MCF 10A (cell line): Measurements from ENCODE around the gene MEF2C. TPM values are rescaled to one million over a fixed set of nuclear protein-coding genes. Genes with fewer than 3 reads are reported as not detected.

Experiments used
- BruUV-seq: library from RNA; stranded (reverse); fragments of 400-500 nt; replicated peaks from 2 replicates; lab custom pipeline; 2021; lab: Mats Ljungman, UMichigan
- CTCF ChIA-PET: fragments of 300-600 bp; sonication (Branson Sonifier 250); formaldehyde crosslinking; extraction: SDS; loops from one replicate; lab custom pipeline; 2021; ENCODE audit warnings: antibody characterized with exemption, inconsistent platforms; lab: Yijun Ruan, JAX
- POLR2A ChIA-PET: fragments of 300-600, 350-650 bp; sonication (Branson Sonifier 250); formaldehyde crosslinking; extraction: SDS; loops from one replicate; lab custom pipeline; 2020; ENCODE audit warnings: antibody characterized with exemption, inconsistent platforms; lab: Yijun Ruan, JAX
- DNase-seq: peaks from one replicate; pipeline ENCODE4 v3.0.0-alpha.2; 2018; ENCODE audit not compliant: unreplicated experiment
- H3K27ac Mint-ChIP-seq: one replicate; pipeline ENCODE4 v1.8.0; 2022; ENCODE audit warnings: mild to moderate bottlenecking, low read depth, mixed read lengths; ENCODE audit not compliant: unreplicated experiment
- H3K27me3 Mint-ChIP-seq: one replicate; pipeline ENCODE4 v1.8.0; 2022; ENCODE audit warnings: mixed read lengths; ENCODE audit not compliant: insufficient read depth, unreplicated experiment
- H3K36me3 Mint-ChIP-seq: one replicate; pipeline ENCODE4 v1.8.0; 2022; ENCODE audit warnings: mild to moderate bottlenecking, moderate library complexity, mixed read lengths; ENCODE audit not compliant: insufficient read depth, unreplicated experiment
- H3K4me1 Mint-ChIP-seq: one replicate; pipeline ENCODE4 v1.8.0; 2022; ENCODE audit warnings: mixed read lengths; ENCODE audit not compliant: insufficient read depth, unreplicated experiment
- H3K4me3 Mint-ChIP-seq: one replicate; pipeline ENCODE4 v1.8.0; 2022; ENCODE audit warnings: mild to moderate bottlenecking, moderate library complexity, mixed read lengths; ENCODE audit not compliant: unreplicated experiment
- H3K9me3 Mint-ChIP-seq: one replicate; pipeline ENCODE4 v1.8.0; 2022; ENCODE audit warnings: mixed read lengths; ENCODE audit not compliant: unreplicated experiment
- CTCF ChIP-seq: fragments of 200-600 bp; IDR thresholded peaks from one replicate; pipeline ENCODE4 v1.8.0; 2022; ENCODE audit warnings: antibody characterized with exemption, mild to moderate bottlenecking; ENCODE audit not compliant: unreplicated experiment
- intact Hi-C: fragments of 100-400 bp; cut with micrococcal nuclease; formaldehyde crosslinking; loops from 2 replicates; pipeline ENCODE4 v1.14.1; 2022
- total RNA-seq: library from RNA; stranded (reverse); gene quantifications from 2 replicates; pipeline ENCODE4 v1.2.3, GENCODE V29; 2022

Gene MEF2C
- total RNA-seq, 1 experiment from 2014 or later, result 0.05 TPM

GRCh38 chr5:88677943-88678769 lies 204.8 kb downstream of the MEF2C start:
- peaks cover 74% of the 10 kb centered on the region for H3K27me3 Mint-ChIP-seq
- BruUV-seq, result no TSS peak
- CTCF ChIA-PET, result no interaction called here
- H3K36me3 Mint-ChIP-seq, result no peaks in the 10 kb centered on the region
- DNase-seq, result no peak
- no peak for TF ChIP-seq CTCF
- intact Hi-C loops, result no loop called here
- H3K4me3 Mint-ChIP-seq, result no peak overlapping the region
- POLR2A ChIA-PET, result interaction anchor here (0.6 kb wide), 1 partner anchor 7 kb away, joined by 3 read pairs; no protein-coding TSS in a partner anchor
- H3K9me3 Mint-ChIP-seq, result no peaks in the 10 kb centered on the region
- H3K27ac Mint-ChIP-seq, result no peak overlapping the region
- H3K4me1 Mint-ChIP-seq, result no peaks in the 10 kb centered on the region

DNA sequence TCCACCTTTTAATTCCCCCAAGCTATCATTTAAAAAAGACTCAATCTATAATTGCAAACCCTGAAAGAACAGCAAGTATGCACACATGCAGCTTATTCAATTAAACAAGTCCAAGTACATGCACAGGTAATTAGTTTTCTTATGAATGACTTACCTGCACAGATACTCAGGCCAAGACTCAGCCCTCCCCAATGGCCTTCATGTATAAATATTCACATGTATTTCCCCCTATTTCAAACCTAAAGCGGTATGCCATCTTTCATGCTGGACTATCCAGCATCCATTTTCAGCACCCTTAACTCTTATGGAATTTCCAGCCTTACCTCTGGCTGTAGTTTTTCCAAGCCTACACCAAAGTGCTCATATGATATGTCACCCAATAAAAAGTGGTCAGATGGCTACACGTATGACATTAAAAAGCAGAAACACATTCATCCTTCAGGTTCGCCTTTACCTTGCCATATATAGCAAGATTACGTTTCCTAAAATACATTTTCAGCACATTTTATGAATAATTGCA lies 205.5 kb downstream of the MEF2C start:
- no peak for DNase-seq
- intact Hi-C loops, result no loop called here
- Mint-ChIP-seq H3K9me3 (no peaks in the 10 kb centered on the region), H3K36me3 (no peaks in the 10 kb centered on the region), H3K27ac (no peak overlapping the region), H3K4me1 (no peaks in the 10 kb centered on the region), H3K4me3 (no peak overlapping the region), H3K27me3 (peaks cover 71% of the 10 kb centered on the region)
- CTCF ChIA-PET, result interaction anchor here (0.6 kb wide), 1 partner anchor 974 kb away, joined by 3 read pairs; no protein-coding TSS in a partner anchor
- no peak for TF ChIP-seq CTCF
- POLR2A ChIA-PET, result no interaction called here
- BruUV-seq, result no TSS peak

- intact Hi-C loops, result no loop called here
- Mint-ChIP-seq H3K9me3 (no peaks in the 10 kb centered on the region), H3K4me1 (no peaks in the 10 kb centered on the region), H3K4me3 (no peak overlapping the region), H3K27me3 (peaks cover 74% of the 10 kb centered on the region), H3K36me3 (no peaks in the 10 kb centered on the region), H3K27ac (no peak overlapping the region)
- CTCF ChIA-PET, result interaction anchor here (0.6 to 1.4 kb wide), 2 partner anchors 895 to 974 kb away, joined by 3 to 5 read pairs; no protein-coding TSS in a partner anchor
- POLR2A ChIA-PET, result no interaction called here
- no peak for TF ChIP-seq CTCF
- BruUV-seq, result no TSS peak
- no peak for DNase-seq
Measured at GRCh38 chr5:88676637-88677375, 206.2 kb downstream of the MEF2C start.
